Right atrium auricular region (tissue), 2 donors: ENCODE measurements around the gene LINGO4. TPM values are rescaled to one million over a fixed set of nuclear protein-coding genes. Genes with fewer than 3 reads are reported as not detected.

Source experiments
- DNase-seq: peaks from one replicate; pipeline ENCODE4 v3.0.0-alpha.2; 2019; ENCODE audit warnings: low spot score
- H3K27ac ChIP-seq, 2 donors: fragments of 200-600 bp; sonication (generic); 1 replicate in 1 of 2; 2 replicates in 1 of 2; pipeline ENCODE4 v1.5.1; 2016 to 2019
- H3K27me3 ChIP-seq, 2 donors: fragments of 200-600 bp; sonication (generic); one replicate each; pipeline versions ENCODE4 v1.5.1 to v1.6.0; 2017 to 2019
- H3K36me3 ChIP-seq: fragments of 200-600 bp; sonication (generic); one replicate; pipeline ENCODE4 v1.5.1; 2016
- H3K4me1 ChIP-seq, 2 donors: fragments of 200-600 bp; sonication (generic); one replicate each; pipeline versions ENCODE4 v1.5.1 to v1.6.0; 2017 to 2019
- H3K4me3 ChIP-seq, 2 donors: fragments of 200-600 bp; sonication (generic); 1 replicate in 1 of 2; 2 replicates in 1 of 2; pipeline ENCODE4 v1.5.1; 2017 to 2019; ENCODE audit warnings: mild to moderate bottlenecking in 1 of 2, moderate library complexity in 1 of 2
- H3K9me3 ChIP-seq, 2 donors: fragments of 200-600 bp; sonication (generic); one replicate each; pipeline ENCODE4 v1.5.1; 2019
- total RNA-seq, 2 donors: library from RNA; depleted of rRNA; stranded (reverse); fragments of >200 nt; gene quantifications; one replicate each; pipeline ENCODE4 v1.1.0, GENCODE V29; 2016
- TF ChIP-seq, protein P1 (sequence below), 2 donors: fragments of 200-600 bp; sonication (generic); IDR thresholded peaks; one replicate each; pipeline ENCODE4 v1.5.1; 2019; ENCODE audit warnings: antibody characterized with exemption in 2 of 2

LINGO4 gene
- total RNA-seq, 2 donors from 2014 or later = 0.20 to 0.33 TPM

DNA sequence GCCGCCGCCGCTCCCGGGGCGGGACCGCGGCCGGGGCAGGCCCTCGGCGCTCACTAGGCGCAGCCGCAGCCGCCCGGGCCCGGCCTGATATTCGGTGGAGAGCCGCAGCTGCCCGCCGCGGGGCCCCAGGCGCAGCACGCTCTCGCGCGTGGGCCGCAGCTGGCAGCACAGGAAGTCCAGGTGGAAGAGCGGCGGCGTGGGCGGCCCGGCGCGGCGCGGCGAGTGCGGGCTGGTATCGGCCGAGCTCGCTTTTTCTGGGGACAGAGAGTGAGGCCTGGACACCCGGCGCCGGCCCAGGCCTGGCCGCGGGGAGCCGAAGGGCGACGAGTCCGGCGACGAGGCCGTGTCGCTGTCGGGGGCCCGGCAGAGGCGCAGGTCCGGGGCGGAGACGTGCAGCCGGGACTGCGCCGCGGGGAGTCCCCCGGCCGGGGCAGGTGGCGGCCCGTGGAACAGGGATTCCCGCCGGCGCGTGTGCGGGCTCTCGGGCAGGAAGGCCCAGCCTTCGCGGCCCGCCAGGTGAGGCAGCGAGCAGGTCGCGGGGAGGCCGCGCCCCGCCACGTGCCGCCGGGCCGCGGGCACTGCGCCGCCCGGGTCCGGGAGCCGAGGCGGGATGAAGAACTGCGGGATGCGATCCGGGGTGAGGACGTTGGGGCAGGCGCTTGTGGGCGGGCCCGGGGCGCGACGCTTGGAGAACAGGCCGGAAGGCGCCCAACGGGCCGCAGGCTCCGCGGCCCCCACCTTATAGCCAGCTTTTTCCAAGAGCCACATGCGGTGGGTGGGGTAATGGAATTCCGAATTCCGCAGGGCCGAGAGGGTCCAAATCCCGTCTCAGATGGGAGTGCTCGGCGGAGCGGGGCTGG, 33.2 kb upstream of the LINGO4 start:
- no peaks in the 10 kb centered on the region for H3K9me3 ChIP-seq
- TF ChIP-seq, protein P1, sequence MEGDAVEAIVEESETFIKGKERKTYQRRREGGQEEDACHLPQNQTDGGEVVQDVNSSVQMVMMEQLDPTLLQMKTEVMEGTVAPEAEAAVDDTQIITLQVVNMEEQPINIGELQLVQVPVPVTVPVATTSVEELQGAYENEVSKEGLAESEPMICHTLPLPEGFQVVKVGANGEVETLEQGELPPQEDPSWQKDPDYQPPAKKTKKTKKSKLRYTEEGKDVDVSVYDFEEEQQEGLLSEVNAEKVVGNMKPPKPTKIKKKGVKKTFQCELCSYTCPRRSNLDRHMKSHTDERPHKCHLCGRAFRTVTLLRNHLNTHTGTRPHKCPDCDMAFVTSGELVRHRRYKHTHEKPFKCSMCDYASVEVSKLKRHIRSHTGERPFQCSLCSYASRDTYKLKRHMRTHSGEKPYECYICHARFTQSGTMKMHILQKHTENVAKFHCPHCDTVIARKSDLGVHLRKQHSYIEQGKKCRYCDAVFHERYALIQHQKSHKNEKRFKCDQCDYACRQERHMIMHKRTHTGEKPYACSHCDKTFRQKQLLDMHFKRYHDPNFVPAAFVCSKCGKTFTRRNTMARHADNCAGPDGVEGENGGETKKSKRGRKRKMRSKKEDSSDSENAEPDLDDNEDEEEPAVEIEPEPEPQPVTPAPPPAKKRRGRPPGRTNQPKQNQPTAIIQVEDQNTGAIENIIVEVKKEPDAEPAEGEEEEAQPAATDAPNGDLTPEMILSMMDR (IDR thresholded peaks at IDR 0.05) = no peak
- peaks cover 6 to 13% of the 10 kb centered on the region in 2 donors for H3K27me3 ChIP-seq
- H3K4me3 ChIP-seq = peak overlapping the region; percentile 39 to 49
- DNase-seq = no peak
- no peaks in the 10 kb centered on the region for H3K36me3 ChIP-seq
- H3K27ac ChIP-seq = no peak overlapping the region
- H3K4me1 ChIP-seq = peaks cover 0 to 28% of the 10 kb centered on the region in 2 donors

DNA sequence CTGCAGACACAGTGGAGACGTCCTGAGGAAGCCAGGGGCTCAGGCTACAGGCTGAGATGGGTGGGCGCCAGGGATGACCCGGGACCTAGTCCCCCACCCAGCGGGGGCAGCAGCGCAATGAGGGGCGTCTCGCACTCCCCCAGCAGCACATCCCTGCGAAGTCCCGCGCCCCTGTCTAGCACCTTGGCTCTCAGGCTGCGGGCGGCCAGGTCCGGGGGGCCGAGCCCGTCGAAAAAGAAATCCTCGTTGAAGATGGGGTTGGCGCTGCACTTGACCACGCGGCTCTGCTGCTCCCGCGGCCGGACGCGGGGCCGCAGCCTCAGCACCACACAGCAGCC, 32.6 kb upstream of the LINGO4 start:
- TF ChIP-seq, protein P1 (IDR thresholded peaks at IDR 0.05) = no peak
- H3K36me3 ChIP-seq = no peaks in the 10 kb centered on the region
- peaks cover 6 to 13% of the 10 kb centered on the region in 2 donors for H3K27me3 ChIP-seq
- no peaks in the 10 kb centered on the region for H3K9me3 ChIP-seq
- peaks cover 0 to 31% of the 10 kb centered on the region in 2 donors for H3K4me1 ChIP-seq
- no peak overlapping the region for H3K27ac ChIP-seq
- no peak for DNase-seq
- H3K4me3 ChIP-seq = peak overlapping the region in 1 of 2 donors; percentile 49

DNA sequence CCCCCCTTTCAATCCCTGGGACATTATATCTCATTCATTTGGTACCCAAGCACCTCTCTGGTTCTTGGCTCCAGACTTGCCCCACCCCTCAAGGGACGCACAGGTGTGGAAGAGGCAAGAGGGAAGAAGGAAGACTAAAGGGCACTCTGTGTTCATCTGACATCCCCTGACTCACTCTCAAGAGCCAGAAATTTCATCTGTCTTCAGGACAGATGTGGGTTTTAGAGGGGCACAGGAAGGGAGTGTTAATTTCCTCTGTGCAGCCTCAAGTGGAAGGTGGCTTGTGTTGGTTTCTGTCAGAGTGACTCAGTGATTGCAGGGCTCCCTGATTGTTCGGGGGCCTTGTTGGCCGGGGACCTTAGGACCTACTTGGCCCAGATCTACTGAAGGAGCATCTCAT, 32.0 kb upstream of the LINGO4 start:
- H3K4me1 ChIP-seq = peaks cover 0 to 36% of the 10 kb centered on the region in 2 donors
- no peaks in the 10 kb centered on the region for H3K36me3 ChIP-seq
- H3K27me3 ChIP-seq = peaks cover 6 to 13% of the 10 kb centered on the region in 2 donors
- no peaks in the 10 kb centered on the region for H3K9me3 ChIP-seq
- TF ChIP-seq, protein P1 (IDR thresholded peaks at IDR 0.05) = no peak
- H3K4me3 ChIP-seq = no peak overlapping the region
- no peak for DNase-seq
- H3K27ac ChIP-seq = no peak overlapping the region

DNA sequence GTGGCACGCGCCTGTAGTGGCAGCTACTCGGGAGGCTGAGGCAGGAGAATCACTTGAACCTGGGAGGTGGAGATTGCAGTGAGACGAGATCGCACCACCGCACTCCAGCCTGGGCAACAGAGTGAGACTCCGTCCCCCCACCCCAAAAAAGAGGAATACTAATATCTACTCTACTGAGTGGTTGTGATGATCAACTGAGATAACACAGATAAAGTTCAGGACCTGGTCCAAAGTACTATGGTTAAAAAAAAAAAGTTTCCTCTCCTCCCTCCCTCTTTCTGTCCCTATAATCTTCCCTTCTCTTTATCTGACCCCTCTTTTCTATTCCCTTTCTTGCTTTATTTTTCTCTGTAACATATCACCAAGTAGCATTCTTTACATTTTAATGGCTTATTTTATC, 30.4 kb upstream of the LINGO4 start:
- Histone ChIP-seq H3K27ac (no peak overlapping the region), H3K4me3 (no peak overlapping the region), H3K4me1 (peaks cover 0 to 36% of the 10 kb centered on the region in 2 donors), H3K36me3 (no peaks in the 10 kb centered on the region), H3K27me3 (peaks cover 6 to 13% of the 10 kb centered on the region in 2 donors), H3K9me3 (no peaks in the 10 kb centered on the region)
- DNase-seq = no peak
- TF ChIP-seq, protein P1 (IDR thresholded peaks at IDR 0.05) = no peak

DNA sequence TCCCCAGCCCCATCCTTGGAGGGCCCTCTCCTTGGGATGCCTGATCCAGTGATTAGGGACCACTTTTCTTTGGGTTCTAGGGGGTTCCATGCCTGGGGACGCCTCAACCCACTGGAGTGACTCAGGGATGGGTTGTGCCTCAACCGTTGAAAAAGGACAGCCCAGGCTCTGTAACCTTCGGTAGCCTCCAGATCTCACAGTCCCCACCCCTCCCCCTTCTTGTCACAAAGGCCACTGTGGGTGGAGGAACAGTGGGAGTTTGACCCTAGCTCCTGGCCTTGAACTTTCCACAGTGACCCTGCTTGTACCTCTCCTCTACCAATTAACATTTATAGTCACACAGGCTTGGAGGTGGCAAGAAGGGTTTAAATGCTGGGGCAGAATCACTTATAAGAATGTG, 29.0 kb upstream of the LINGO4 start:
- TF ChIP-seq, protein P1 (IDR thresholded peaks at IDR 0.05) = no peak
- H3K4me3 ChIP-seq = no peak overlapping the region
- H3K4me1 ChIP-seq = peaks cover 0 to 35% of the 10 kb centered on the region in 2 donors
- DNase-seq = no peak
- H3K9me3 ChIP-seq = no peaks in the 10 kb centered on the region
- H3K27ac ChIP-seq = no peak overlapping the region
- H3K36me3 ChIP-seq = no peaks in the 10 kb centered on the region
- peaks cover under 1 to 6% of the 10 kb centered on the region in 2 donors for H3K27me3 ChIP-seq
